Stromal cell of bone marrow (primary cell): ENCODE measurements around the gene VPREB3.

Experiments used
- DNase-seq: peaks from one replicate; pipeline ENCODE4 v3.0.0-alpha.2; 2012; ENCODE audit warnings: low read depth

The VPREB3 gene

GRCh38 chr22:23764899-23765881 is 11.0 kb upstream of the VPREB3 start:
- DNase-seq = no peak

DNA sequence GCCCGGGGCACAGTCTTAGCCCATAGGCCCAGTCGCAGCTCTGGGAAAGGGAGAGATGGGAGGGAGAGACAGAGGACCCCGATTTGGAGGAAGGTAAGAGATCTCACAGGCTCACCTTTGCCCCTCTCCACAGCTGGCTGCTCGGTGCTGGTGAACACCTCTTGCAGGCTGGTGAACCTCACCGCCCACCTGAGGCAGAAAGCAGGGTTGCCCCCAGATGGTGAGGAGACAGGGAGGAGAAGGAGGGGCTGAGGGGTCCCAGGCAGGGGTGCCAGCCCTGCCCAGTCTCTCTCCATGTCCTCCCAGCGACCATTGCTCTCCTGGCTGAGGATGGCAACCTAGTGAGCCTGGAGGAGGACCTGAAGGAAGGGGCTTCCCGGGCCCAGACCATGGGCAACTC is 9.7 kb upstream of the VPREB3 start:
- no peak for DNase-seq

- DNase-seq = no peak
Observed at GRCh38 chr22:23763579-23763945, 9.3 kb upstream of the VPREB3 start.

DNA sequence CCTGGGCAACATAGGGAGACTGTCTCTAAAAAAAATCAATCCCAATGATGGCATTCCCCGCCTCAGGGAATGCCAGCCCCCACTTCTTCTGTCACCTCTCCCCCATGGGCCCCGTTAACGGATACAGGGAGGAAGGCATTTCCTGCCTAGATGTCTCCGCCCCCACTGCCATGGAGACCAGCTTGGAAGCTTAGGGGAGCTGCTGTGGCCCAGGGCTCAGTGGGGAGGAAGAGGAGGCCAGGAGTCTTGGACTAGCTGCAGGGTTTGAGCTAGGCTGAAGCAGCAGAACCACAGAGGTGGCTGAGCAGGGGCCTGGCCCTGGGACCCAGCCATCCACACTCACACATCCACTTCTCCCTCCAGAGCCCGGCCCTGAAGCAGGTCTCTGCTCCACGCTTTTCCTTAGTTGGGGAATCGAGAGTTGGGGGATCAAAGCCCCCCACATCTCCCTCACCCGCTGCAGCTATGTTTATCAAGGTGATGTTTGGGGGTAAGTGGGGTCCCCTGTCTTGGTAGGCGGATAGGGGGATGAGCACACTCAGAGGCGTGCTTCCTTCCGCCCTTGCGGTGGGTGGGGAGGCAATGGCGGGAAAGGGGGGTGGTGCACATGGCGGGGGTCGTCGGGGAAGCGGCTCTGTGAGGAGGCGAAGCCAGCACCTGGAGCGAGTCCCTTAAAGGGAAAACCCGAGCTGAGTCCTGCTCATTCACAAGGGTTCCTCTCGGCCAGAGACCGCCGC is 8.8 kb upstream of the VPREB3 start, which contains the start of gene C22orf15:
Gene C22orf15, plus strand, starts transcription at position 149 of the 737 bp plus-strand sequence. Its CDS starts 317 bp downstream, at position 466.
- DNase-seq = no peak

GRCh38 chr22:23760056-23760455 is 5.8 kb upstream of the VPREB3 start:
- DNase-seq = no peak

DNA sequence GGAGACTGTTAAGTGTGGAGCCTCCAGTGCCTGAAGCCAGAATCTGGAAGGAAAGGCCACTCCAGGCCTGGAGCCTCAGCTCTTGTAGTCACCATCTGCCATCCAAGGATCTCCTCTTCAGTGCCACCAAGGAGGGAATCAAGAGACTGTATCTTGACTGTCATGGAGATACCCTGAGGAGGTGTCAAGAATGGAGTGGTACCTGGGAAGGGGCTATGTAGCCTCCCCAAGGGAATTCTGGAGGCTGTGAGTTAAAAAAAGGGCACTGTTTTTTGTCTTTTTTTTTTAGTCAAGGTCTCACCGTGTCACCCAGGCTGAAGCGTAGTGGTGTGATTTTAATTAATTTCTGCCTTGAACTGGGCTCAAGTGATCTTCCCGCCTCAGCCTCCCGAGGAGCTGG is 5.3 kb upstream of the VPREB3 start:
- DNase-seq = no peak

GRCh38 chr22:23756891-23757290 is 2.7 kb upstream of the VPREB3 start:
- no peak for DNase-seq

DNA sequence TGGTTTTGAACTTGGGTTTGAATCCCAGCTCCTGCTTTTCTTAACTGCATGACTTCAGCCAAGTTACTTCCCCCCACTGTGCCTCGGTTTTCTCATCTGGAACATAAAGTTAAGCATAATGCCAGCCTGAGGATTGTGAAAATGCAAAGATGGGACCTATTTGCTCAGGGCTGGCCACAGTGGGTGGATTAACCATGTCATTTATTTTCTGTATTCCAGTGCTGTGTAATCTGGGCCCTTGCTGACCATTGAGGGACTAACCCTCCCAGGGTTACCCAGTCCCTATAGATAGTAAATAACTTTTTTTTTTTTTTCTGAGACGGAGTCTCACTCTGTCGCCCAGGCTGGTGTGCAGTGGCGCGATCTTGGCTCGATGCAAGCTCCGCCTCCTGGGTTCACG is 1.5 kb upstream of the VPREB3 start:
- no peak for DNase-seq

DNA sequence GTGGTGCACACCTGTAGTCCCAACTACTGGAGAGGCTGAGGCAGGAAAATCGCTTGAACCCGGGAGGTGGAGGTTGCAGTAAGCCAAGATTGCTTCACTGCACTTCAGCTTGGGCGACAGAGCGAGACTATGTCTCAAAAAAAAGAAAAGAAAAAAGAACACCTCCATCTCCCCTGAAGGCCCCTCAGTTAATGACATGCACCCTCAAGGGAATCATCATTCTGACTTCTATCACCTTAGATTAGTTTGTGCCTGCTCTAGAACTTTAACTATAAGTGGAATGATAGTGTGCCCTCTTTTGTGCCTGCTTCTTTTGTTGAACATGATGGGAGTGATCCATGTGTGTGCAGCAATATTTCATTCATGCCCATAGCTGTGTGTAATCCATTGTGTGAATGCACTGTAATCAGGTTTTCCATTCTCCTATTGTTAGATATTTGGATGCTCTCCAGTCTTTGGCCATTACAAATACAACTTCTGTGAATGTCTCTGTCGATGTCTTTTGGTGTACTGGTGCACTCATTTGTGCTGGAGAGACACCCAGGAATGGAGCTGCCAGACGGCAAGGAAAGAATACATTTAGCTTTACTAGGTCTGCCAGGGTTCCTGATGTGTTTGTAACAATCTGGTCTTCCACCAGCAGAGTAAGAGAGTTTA is 883 bp upstream of the VPREB3 start:
- no peak for DNase-seq

GRCh38 chr22:23753385-23753784 is 840 bp downstream of the VPREB3 start:
- no peak for DNase-seq

GRCh38 chr22:23752750-23753149 is 1.5 kb downstream of the VPREB3 start:
- no peak for DNase-seq

- DNase-seq = no peak
Observed at GRCh38 chr22:23752090-23752691, 2.0 kb downstream of the VPREB3 start.

DNA sequence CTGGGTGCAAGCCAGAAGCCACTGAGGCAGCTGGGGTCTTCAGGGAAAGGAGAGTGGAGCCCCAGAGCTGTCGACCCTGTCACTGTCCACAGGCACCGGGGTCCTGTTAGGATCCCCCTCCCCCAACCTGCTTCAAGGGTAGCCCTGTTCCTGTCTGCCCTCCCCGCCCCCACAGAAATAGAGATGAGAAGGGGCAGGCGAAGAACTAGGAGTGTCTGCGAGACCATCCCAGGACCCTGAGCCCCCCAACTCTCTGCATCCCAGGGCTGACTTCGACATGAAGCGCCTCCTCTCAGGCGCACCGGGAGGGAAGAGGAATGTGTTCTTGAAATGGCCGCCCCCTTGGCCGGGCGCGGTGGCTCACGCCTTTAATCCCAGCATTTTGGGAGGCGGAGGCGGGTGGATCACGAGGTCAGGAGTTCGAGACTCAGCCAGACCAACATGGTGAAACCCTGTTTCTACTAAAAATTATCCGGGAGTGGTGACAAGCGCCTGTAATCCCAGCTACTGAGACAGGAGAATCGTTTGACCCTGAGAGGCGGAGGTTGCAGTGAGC is 2.7 kb downstream of the VPREB3 start:
- no peak for DNase-seq

- peak; percentile 54 for DNase-seq
Observed at GRCh38 chr22:23750714-23751440, 3.3 kb downstream of the VPREB3 start, which contains the start of gene ZNF70. TSS of gene ZNF70 (minus strand) at chr22:23751112. CDS start at chr22:23745140, 5,972 bp downstream.

- DNase-seq = no peak
Observed at GRCh38 chr22:23750367-23750713, 3.9 kb downstream of the VPREB3 start.

- DNase-seq = no peak
Observed at GRCh38 chr22:23749841-23750301, 4.4 kb downstream of the VPREB3 start.

DNA sequence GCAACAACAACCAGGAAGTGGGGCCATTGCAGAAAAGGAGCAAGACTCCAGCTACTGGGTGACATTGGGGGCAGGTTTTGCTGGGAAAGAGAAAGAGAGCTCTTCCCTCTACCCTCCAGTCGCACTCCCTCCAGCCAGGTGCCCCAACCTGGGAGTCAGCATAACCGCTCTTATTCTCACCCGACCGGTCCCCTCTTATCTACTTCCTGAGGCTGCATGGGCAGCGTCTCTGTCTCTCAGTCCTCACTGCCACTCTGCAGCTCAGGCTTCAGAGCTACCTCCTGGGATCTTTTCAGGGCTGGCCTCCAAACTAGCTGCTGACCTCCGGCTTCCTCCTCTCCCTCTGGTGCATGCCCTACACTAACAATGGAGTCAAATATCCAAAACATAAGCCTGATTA is 8.4 kb downstream of the VPREB3 start:
- DNase-seq = no peak

DNA sequence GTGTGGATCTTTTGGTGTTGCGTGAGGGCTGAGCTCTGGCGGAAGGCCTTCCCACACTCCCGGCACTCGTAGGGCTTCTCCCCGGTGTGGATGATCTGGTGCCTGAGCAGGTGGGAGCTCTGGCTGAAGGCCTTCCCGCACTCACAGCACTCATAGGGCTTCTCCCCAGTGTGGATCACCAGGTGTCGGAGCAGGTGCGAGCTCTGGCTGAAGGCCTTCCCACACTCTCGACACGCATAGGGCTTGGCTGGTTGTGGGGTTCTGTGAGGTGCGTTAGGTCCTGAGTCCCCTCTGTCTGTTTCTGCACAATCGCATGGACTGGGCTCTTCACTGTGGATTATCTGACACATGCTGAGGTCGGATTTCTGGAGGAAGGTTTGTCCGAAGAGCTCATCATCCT is 9.7 kb downstream of the VPREB3 start:
- no peak for DNase-seq

GRCh38 chr22:23744001-23744400 is 10.2 kb downstream of the VPREB3 start:
- DNase-seq = no peak

DNA sequence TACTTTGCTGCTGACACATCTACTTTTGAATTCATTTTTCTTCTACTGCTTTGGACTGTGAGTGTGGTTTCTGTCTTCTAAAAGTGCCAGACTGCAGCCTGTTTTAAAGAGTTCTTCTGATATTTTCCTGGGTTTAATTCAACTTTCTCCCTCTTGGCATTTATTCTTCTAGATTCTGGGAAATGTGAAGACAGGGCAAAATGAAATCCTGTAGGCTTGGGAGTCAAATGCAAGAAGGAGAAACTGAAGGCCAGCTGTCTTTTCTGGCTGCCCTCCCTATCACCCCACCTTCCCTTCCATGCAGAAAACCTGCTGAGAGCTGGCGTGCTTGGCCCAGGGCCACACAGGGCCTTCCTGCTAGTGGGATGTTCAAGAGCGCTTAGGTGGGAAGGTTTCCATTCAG is 10.9 kb downstream of the VPREB3 start:
- DNase-seq = no peak
